Measurements from ENCODE around the gene NDUFB7.

GRCh38 chr19:14580623-14581237, 8.9 kb upstream of the NDUFB7 start:
- no peak for TF ChIP-seq SIN3A (IDR thresholded peaks at IDR 0.05; ENCODE audit: borderline replicate concordance, low read depth, low read length)
- TF ChIP-seq CTCF (IDR thresholded peaks at IDR 0.05) = no peak
- no peak for TF ChIP-seq REST (IDR thresholded peaks at IDR 0.05; ENCODE audit: low read depth, low read length)
- TF ChIP-seq MAX (IDR thresholded peaks at IDR 0.05; ENCODE audit: low read depth) = no peak
